Stimulated activated naive B cell treated with anti-CD40 and anti-IgM and Interleukin-4, amounts not matched to agents 10 μg/mL and 1 μg/mL and 100 μg/mL, for 72 hours (primary cell): ENCODE data around the gene LRMDA.

Experiments used
- ATAC-seq, 2 donors: fragments of 150-1000 bp; cut with Tn5 transposase; replicated peaks; 2 replicates each; pipeline ENCODE4 v1.10.0; 2021; ENCODE audit warnings: moderate library complexity in 1 of 2
- DNase-seq: peaks from one replicate; pipeline ENCODE4 v3.0.0; 2021
- H3K27ac Mint-ChIP-seq: one replicate; pipeline ENCODE4 v1.8.0; 2022; ENCODE audit warnings: mild to moderate bottlenecking, mixed read lengths
- H3K27me3 Mint-ChIP-seq, 2 donors: one replicate each; pipeline ENCODE4 v1.8.0; 2022; ENCODE audit warnings: mixed read lengths in 2 of 2
- H3K36me3 Mint-ChIP-seq, 2 donors: one replicate each; pipeline ENCODE4 v1.8.0; 2022; ENCODE audit warnings: mixed read lengths in 2 of 2, mild to moderate bottlenecking in 1 of 2
- H3K4me1 Mint-ChIP-seq, 2 donors: one replicate each; pipeline ENCODE4 v1.8.0; 2022; ENCODE audit warnings: mixed read lengths in 2 of 2, mild to moderate bottlenecking in 1 of 2
- H3K4me3 Mint-ChIP-seq, 2 donors: one replicate each; pipeline ENCODE4 v1.8.0; 2022; ENCODE audit warnings: mild to moderate bottlenecking in 2 of 2, mixed read lengths in 2 of 2, moderate library complexity in 1 of 2
- H3K9me3 Mint-ChIP-seq, 2 donors: one replicate each; pipeline ENCODE4 v1.8.0; 2022; ENCODE audit warnings: mixed read lengths in 2 of 2, mild to moderate bottlenecking in 1 of 2

LRMDA gene

GRCh38 chr10:76302961-76303630 lies 871.7 kb downstream of the LRMDA start:
- Mint-ChIP-seq H3K4me3 (no peak overlapping the region), H3K27me3 (peaks cover 0 to 4% of the 10 kb centered on the region in 2 donors), H3K9me3 (no peaks in the 10 kb centered on the region), H3K36me3 (no peaks in the 10 kb centered on the region), H3K4me1 (no peaks in the 10 kb centered on the region), H3K27ac (no peak overlapping the region)
- no peak for ATAC-seq
- no peak for DNase-seq

- Mint-ChIP-seq H3K36me3 (no peaks in the 10 kb centered on the region), H3K4me1 (no peaks in the 10 kb centered on the region), H3K27me3 (peaks cover 0 to 4% of the 10 kb centered on the region in 2 donors), H3K9me3 (no peaks in the 10 kb centered on the region), H3K27ac (no peak overlapping the region), H3K4me3 (no peak overlapping the region)
- ATAC-seq (peak; percentile 67 to 73), DNase-seq (no peak)
Measured at GRCh38 chr10:76303682-76304316, 872.4 kb downstream of the LRMDA start.

- Mint-ChIP-seq H3K9me3 (no peaks in the 10 kb centered on the region), H3K4me3 (no peak overlapping the region), H3K36me3 (no peaks in the 10 kb centered on the region)
Measured at GRCh38 chr10:76305930-76306615, 874.6 kb downstream of the LRMDA start.

GRCh38 chr10:76306856-76307255 lies 875.4 kb downstream of the LRMDA start:
- Mint-ChIP-seq H3K36me3 (no peaks in the 10 kb centered on the region), H3K27ac (no peak overlapping the region), H3K9me3 (no peaks in the 10 kb centered on the region), H3K27me3 (peaks cover 0 to 4% of the 10 kb centered on the region in 2 donors), H3K4me3 (no peak overlapping the region), H3K4me1 (no peaks in the 10 kb centered on the region)
- DNase-seq = no peak
- no peak for ATAC-seq

More at GRCh38 chr10:76305930-76306615, 874.6 kb downstream of the LRMDA start:
- no peak for ATAC-seq
- peaks cover 0 to 4% of the 10 kb centered on the region in 2 donors for H3K27me3 Mint-ChIP-seq
- no peaks in the 10 kb centered on the region for H3K4me1 Mint-ChIP-seq
- no peak overlapping the region for H3K27ac Mint-ChIP-seq
- DNase-seq = no peak

- Mint-ChIP-seq H3K9me3 (no peaks in the 10 kb centered on the region), H3K27ac (no peak overlapping the region), H3K4me3 (no peak overlapping the region), H3K4me1 (no peaks in the 10 kb centered on the region), H3K36me3 (no peaks in the 10 kb centered on the region), H3K27me3 (peaks cover 0 to 4% of the 10 kb centered on the region in 2 donors)
- DNase-seq (no peak), ATAC-seq (no peak)
Measured at GRCh38 chr10:76309070-76309469, 877.6 kb downstream of the LRMDA start.

- Mint-ChIP-seq H3K36me3 (no peaks in the 10 kb centered on the region), H3K4me3 (no peak overlapping the region), H3K27ac (no peak overlapping the region), H3K4me1 (no peaks in the 10 kb centered on the region), H3K9me3 (no peaks in the 10 kb centered on the region), H3K27me3 (no peaks in the 10 kb centered on the region)
- ATAC-seq (no peak), DNase-seq (no peak)
Measured at GRCh38 chr10:76309741-76310587, 878.5 kb downstream of the LRMDA start.

DNA sequence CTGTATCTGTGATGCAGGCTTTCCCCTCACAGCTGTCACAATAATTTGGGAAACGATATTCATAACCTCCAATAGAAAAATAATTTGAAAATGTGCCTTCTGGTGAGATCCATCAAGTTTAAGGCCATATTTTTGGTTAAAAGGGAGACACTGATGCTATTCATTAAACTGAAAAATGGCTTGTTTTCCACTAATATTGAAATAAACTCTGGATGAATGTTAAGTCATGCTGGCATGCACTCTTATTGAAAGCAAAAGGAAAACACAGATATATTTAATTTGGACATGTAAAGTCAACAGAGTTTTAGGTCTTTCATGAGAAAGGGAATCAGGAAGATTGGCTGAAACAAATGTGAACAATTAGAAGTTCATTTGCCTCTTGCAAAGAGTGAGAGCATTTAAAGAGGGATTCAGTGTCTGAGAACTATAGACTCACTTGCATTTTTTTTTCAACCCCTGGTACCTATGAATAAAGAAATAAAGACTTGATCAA lies 879.2 kb downstream of the LRMDA start:
- Mint-ChIP-seq H3K9me3 (no peaks in the 10 kb centered on the region), H3K4me1 (no peaks in the 10 kb centered on the region), H3K36me3 (no peaks in the 10 kb centered on the region), H3K27ac (no peak overlapping the region), H3K27me3 (no peaks in the 10 kb centered on the region), H3K4me3 (no peak overlapping the region)
- DNase-seq (no peak), ATAC-seq (no peak)

GRCh38 chr10:76311752-76312636 lies 880.6 kb downstream of the LRMDA start:
- no peak for DNase-seq
- peak; percentile 87 to 88 for ATAC-seq
- Mint-ChIP-seq H3K4me1 (no peaks in the 10 kb centered on the region), H3K9me3 (peaks cover 0 to 1% of the 10 kb centered on the region in 2 donors), H3K27ac (no peak overlapping the region), H3K4me3 (no peak overlapping the region), H3K36me3 (no peaks in the 10 kb centered on the region), H3K27me3 (no peaks in the 10 kb centered on the region)

DNA sequence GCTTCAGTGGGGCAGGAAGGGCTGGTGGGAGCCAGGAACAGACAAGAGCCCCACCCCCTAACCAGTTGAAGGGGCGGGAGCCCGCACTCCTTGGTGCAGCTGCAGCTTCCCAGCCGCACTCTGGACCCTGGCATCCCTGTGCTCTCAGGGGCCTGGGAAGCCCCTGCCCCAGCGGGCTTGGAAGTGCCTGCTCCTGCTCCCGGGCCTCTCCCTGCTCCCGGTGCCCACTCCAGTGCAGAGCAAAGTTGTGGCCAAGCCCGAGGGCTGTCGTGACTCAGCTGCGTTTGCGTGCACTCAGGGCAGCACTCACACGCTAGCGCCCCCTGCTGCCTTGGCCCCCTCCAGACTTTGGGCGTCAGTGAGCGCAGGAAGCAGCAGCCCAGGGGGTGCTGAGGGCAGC lies 883.8 kb downstream of the LRMDA start:
- DNase-seq = no peak
- no peaks in the 10 kb centered on the region for H3K27me3 Mint-ChIP-seq
- H3K4me3 Mint-ChIP-seq = no peak overlapping the region
- H3K36me3 Mint-ChIP-seq = no peaks in the 10 kb centered on the region
- no peak for ATAC-seq
- H3K4me1 Mint-ChIP-seq = no peaks in the 10 kb centered on the region
- no peak overlapping the region for H3K27ac Mint-ChIP-seq
- peaks cover 3 to 8% of the 10 kb centered on the region in 2 donors for H3K9me3 Mint-ChIP-seq

- no peak for ATAC-seq
Measured at GRCh38 chr10:76316234-76316633, 884.8 kb downstream of the LRMDA start.

GRCh38 chr10:76317078-76317477 lies 885.7 kb downstream of the LRMDA start:
- Mint-ChIP-seq H3K4me3 (no peak overlapping the region), H3K9me3 (peaks cover 3 to 8% of the 10 kb centered on the region in 2 donors), H3K27ac (no peak overlapping the region), H3K27me3 (no peaks in the 10 kb centered on the region), H3K4me1 (no peaks in the 10 kb centered on the region), H3K36me3 (no peaks in the 10 kb centered on the region)
- DNase-seq = no peak
- ATAC-seq = no peak

More at GRCh38 chr10:76316234-76316633, 884.8 kb downstream of the LRMDA start:
- no peak for DNase-seq
- Mint-ChIP-seq H3K27ac (no peak overlapping the region), H3K27me3 (no peaks in the 10 kb centered on the region), H3K4me3 (no peak overlapping the region), H3K36me3 (no peaks in the 10 kb centered on the region), H3K9me3 (peaks cover 3 to 8% of the 10 kb centered on the region in 2 donors), H3K4me1 (no peaks in the 10 kb centered on the region)

- DNase-seq (no peak), ATAC-seq (no peak)
- no peak overlapping the region for H3K4me3 Mint-ChIP-seq
- H3K36me3 Mint-ChIP-seq = no peaks in the 10 kb centered on the region
- no peak overlapping the region for H3K27ac Mint-ChIP-seq
- H3K4me1 Mint-ChIP-seq = no peaks in the 10 kb centered on the region
- H3K9me3 Mint-ChIP-seq = peaks cover 3 to 8% of the 10 kb centered on the region in 2 donors
- H3K27me3 Mint-ChIP-seq = no peaks in the 10 kb centered on the region
Measured at GRCh38 chr10:76318211-76318610, 886.8 kb downstream of the LRMDA start.

DNA sequence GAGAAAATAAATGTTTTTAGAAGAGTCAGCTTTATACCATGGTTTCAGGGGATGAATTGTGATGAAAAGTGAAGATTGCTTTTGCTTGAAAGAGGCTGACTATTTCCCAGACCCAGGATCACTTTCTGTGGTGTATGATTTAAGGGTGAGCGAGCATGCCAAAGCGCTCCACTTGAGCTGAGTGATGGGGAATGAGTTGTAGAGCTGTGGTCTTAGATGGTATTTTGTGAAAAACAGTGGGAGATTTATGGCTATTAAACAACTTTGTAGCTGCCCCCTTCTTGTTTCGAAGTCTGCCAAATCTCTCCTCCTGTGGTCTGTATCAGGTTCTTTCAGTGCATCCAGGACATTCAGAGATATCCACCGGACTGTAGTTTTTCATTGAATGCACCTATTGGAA lies 888.2 kb downstream of the LRMDA start:
- Mint-ChIP-seq H3K9me3 (peaks cover 3 to 8% of the 10 kb centered on the region in 2 donors), H3K4me1 (no peaks in the 10 kb centered on the region), H3K27ac (no peak overlapping the region), H3K27me3 (no peaks in the 10 kb centered on the region), H3K36me3 (no peaks in the 10 kb centered on the region), H3K4me3 (no peak overlapping the region)
- DNase-seq (no peak), ATAC-seq (no peak)
